DND-41 (cell line): ENCODE measurements around the gene PCDHB7.
A peak's percentile ranks its signal among the peaks of the same experiment; 100 is the strongest.
"Not testable (repeated sequence)": the region's sequence is repeated elsewhere in the genome, so short reads cannot be mapped to it uniquely, and the experiment has no call there.

Source experiments
- ATAC-seq: fragments of 200-7000 bp; cut with Tn5 transposase; 3 replicates; pipeline ENCODE4 v1.9.1; 2021; ENCODE audit warnings: low read depth; ENCODE audit not compliant: insufficient read depth
- DNase-seq: peaks from one replicate; pipeline ENCODE4 v3.0.0-alpha.2; 2020
- H2AFZ ChIP-seq: 2 replicates; pipeline ENCODE4 v1.6.0; 2012; ENCODE audit warnings: low read depth, low read length
- H3K27ac ChIP-seq: 2 replicates; pipeline ENCODE4 v1.5.1; 2012; ENCODE audit warnings: low read length, inconsistent platforms
- H3K27me3 ChIP-seq: fragments of 200-600 bp; sonication (generic); 2 replicates; pipeline ENCODE4 v1.6.0; 2012; ENCODE audit warnings: low read length, mild to moderate bottlenecking, inconsistent platforms; ENCODE audit not compliant: insufficient read depth, poor library complexity
- H3K36me3 ChIP-seq: 2 replicates; pipeline ENCODE4 v1.5.1; 2012; ENCODE audit warnings: low read length, inconsistent platforms; ENCODE audit not compliant: insufficient read depth
- H3K4me1 ChIP-seq: 2 replicates; pipeline ENCODE4 v1.5.1; 2012; ENCODE audit warnings: mild to moderate bottlenecking, low read length; ENCODE audit not compliant: insufficient read depth
- H3K4me2 ChIP-seq: 2 replicates; pipeline ENCODE4 v1.6.0; 2012; ENCODE audit warnings: mild to moderate bottlenecking, moderate library complexity, low read length, inconsistent platforms; ENCODE audit not compliant: insufficient read depth
- H3K4me3 ChIP-seq, 2 experiments: fragments of 200-600 bp in 1 of 2; shearing (Covaris generic) in 1 of 2; 2 replicates each; pipeline ENCODE4 v1.5.1; 2012 to 2016; ENCODE audit warnings: inconsistent platforms in 2 of 2, low read length in 2 of 2, mild to moderate bottlenecking in 2 of 2, low read depth in 1 of 2, moderate library complexity in 1 of 2
- H3K79me2 ChIP-seq: 2 replicates; pipeline ENCODE4 v1.6.0; 2012; ENCODE audit warnings: low read length, inconsistent platforms; ENCODE audit not compliant: insufficient read depth
- H3K9ac ChIP-seq: 2 replicates; pipeline ENCODE4 v1.6.0; 2012; ENCODE audit warnings: low read depth, mild to moderate bottlenecking, inconsistent platforms, low read length, moderate library complexity
- H3K9me3 ChIP-seq: 2 replicates; pipeline ENCODE4 v1.5.1; 2012; ENCODE audit warnings: low read length, moderate library complexity, mild to moderate bottlenecking, inconsistent platforms; ENCODE audit not compliant: insufficient read depth, severe bottlenecking
- H4K20me1 ChIP-seq: 2 replicates; pipeline ENCODE4 v1.6.0; 2012; ENCODE audit warnings: low read length; ENCODE audit not compliant: insufficient read depth
- CTCF ChIP-seq: IDR thresholded peaks from 2 replicates; pipeline ENCODE4 v1.5.1; 2012; ENCODE audit warnings: borderline replicate concordance, low read length, moderate library complexity, mild to moderate bottlenecking; ENCODE audit not compliant: poor library complexity, severe bottlenecking; ENCODE audit errors: extremely low read depth
- EZH2 ChIP-seq: IDR thresholded peaks from 3 replicates; pipeline ENCODE4 v1.6.1; 2012; ENCODE audit warnings: borderline replicate concordance, low read depth, mild to moderate bottlenecking, moderate library complexity, low read length, inconsistent platforms; ENCODE audit not compliant: severe bottlenecking

The PCDHB7 gene

DNA sequence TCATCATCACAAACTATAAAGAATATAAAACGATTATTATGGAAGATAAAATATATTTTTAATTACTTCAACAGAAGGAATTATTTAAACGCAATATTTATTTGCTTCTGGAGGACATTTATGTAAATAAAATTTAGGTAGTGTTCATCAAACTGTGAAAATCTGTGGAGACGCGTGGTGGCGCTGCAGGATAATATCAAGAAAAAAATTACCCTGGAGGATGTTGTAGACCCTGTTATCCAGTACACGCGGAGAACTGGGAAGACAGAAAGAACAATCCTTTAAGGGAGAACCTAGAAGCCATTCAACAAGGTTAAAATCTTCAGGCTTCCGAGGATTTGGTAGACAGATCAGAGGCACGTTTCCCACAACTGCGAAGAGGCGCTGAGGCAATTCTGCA lies 36.0 kb downstream of the PCDHB7 start, which contains the start of gene PCDHB12:
PCDHB12 (plus strand) TSS at position 242 of the 400 bp plus-strand sequence. CDS start 189 bp downstream, outside the sequence.
- H3K79me2 ChIP-seq, result no peaks in the 10 kb centered on the region
- no peak within 1 kb of the TSS for H3K27ac ChIP-seq
- H4K20me1 ChIP-seq, result no peaks in the 10 kb centered on the region
- no peak within 1 kb of the TSS for H3K4me3 ChIP-seq
- peaks cover 11% of the 10 kb centered on the region for H3K27me3 ChIP-seq
- DNase-seq (no peak), ATAC-seq (no peak)
- H3K9ac ChIP-seq, result no peak within 1 kb of the TSS
- no peaks in the 10 kb centered on the region for H3K36me3 ChIP-seq
- H2AFZ ChIP-seq, result no peak within 1 kb of the TSS
- H3K4me1 ChIP-seq, result no peaks in the 10 kb centered on the region
- H3K4me2 ChIP-seq, result no peak within 1 kb of the TSS
- no peaks in the 10 kb centered on the region for H3K9me3 ChIP-seq
- peak; percentile 40 for TF ChIP-seq CTCF
- no peak for TF ChIP-seq EZH2

DNA sequence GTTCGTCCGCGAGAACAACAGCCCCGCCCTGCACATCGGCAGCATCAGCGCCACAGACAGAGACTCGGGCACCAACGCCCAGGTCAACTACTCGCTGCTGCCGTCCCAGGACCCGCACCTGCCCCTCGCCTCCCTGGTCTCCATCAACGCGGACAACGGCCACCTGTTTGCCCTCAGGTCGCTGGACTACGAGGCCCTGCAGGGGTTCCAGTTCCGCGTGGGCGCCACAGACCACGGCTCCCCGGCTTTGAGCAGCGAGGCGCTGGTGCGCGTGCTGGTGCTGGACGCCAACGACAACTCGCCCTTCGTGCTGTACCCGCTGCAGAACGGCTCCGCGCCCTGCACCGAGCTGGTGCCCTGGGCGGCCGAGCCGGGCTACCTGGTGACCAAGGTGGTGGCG lies 37.8 kb downstream of the PCDHB7 start:
- H3K27ac ChIP-seq, H3K4me2 ChIP-seq, H4K20me1 ChIP-seq, H3K9ac ChIP-seq, DNase-seq, H3K4me1 ChIP-seq, H3K36me3 ChIP-seq, H3K9me3 ChIP-seq, H2AFZ ChIP-seq, H3K79me2 ChIP-seq, H3K4me3 ChIP-seq, ATAC-seq: not testable (repeated sequence)
- peaks cover 11% of the 10 kb centered on the region for H3K27me3 ChIP-seq

- H3K4me3 ChIP-seq, H3K4me1 ChIP-seq, DNase-seq, ATAC-seq, H3K27ac ChIP-seq, H3K9ac ChIP-seq, H4K20me1 ChIP-seq, H3K36me3 ChIP-seq, H3K4me2 ChIP-seq, H3K79me2 ChIP-seq, H3K9me3 ChIP-seq, H2AFZ ChIP-seq: not testable (repeated sequence)
- peaks cover 11% of the 10 kb centered on the region for H3K27me3 ChIP-seq
These were observed 38.4 kb downstream of the PCDHB7 start for GRCh38 chr5:141210849-141211248.

- H3K79me2 ChIP-seq, H3K27me3 ChIP-seq, H3K4me2 ChIP-seq, H3K4me3 ChIP-seq, H3K36me3 ChIP-seq, H3K27ac ChIP-seq, H3K9ac ChIP-seq, H4K20me1 ChIP-seq, H3K9me3 ChIP-seq, H3K4me1 ChIP-seq, H2AFZ ChIP-seq: not testable (repeated sequence)
- DNase-seq (peak; percentile 54), ATAC-seq (peak; percentile 73)
- TF ChIP-seq CTCF, result peak; percentile 61
These were observed 41.4 kb downstream of the PCDHB7 start, which contains the start of gene PCDHB13 for GRCh38 chr5:141213656-141214339. Gene PCDHB13 (plus strand): TSS chr5:141213919. CDS start chr5:141214124, 205 bp downstream.

DNA sequence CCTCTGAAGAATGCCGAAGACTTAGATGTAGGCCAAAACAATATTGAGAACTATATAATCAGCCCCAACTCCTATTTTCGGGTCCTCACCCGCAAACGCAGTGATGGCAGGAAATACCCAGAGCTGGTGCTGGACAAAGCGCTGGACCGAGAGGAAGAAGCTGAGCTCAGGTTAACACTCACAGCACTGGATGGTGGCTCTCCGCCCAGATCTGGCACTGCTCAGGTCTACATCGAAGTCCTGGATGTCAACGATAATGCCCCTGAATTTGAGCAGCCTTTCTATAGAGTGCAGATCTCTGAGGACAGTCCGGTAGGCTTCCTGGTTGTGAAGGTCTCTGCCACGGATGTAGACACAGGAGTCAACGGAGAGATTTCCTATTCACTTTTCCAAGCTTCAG lies 42.1 kb downstream of the PCDHB7 start:
- H3K36me3 ChIP-seq, H4K20me1 ChIP-seq, ATAC-seq, H3K4me3 ChIP-seq, H3K9ac ChIP-seq, H3K27me3 ChIP-seq, H3K79me2 ChIP-seq, DNase-seq, H3K4me1 ChIP-seq, H3K4me2 ChIP-seq, H3K27ac ChIP-seq, H2AFZ ChIP-seq, H3K9me3 ChIP-seq: not testable (repeated sequence)

DNA sequence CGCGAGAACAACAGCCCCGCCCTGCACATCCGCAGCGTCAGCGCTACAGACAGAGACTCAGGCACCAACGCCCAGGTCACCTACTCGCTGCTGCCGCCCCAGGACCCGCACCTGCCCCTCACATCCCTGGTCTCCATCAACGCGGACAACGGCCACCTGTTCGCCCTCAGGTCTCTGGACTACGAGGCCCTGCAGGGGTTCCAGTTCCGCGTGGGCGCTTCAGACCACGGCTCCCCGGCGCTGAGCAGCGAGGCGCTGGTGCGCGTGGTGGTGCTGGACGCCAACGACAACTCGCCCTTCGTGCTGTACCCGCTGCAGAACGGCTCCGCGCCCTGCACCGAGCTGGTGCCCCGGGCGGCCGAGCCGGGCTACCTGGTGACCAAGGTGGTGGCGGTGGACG lies 43.1 kb downstream of the PCDHB7 start:
- H3K27ac ChIP-seq, H3K4me3 ChIP-seq, H3K9me3 ChIP-seq, H3K4me1 ChIP-seq, H3K4me2 ChIP-seq, H2AFZ ChIP-seq, H3K27me3 ChIP-seq, H3K79me2 ChIP-seq, H3K36me3 ChIP-seq, DNase-seq, ATAC-seq, H3K9ac ChIP-seq, H4K20me1 ChIP-seq: not testable (repeated sequence)
